Keratinocyte (primary cell): ENCODE data around the gene LGSN. TPM values are rescaled to one million over a fixed set of nuclear protein-coding genes. Genes with fewer than 3 reads are reported as not detected.
"Not testable (repeated sequence)": the region's sequence is repeated elsewhere in the genome, so short reads cannot be mapped to it uniquely, and the experiment has no call there.

Experiments used
- DNase-seq: peaks from one replicate; pipeline ENCODE4 v3.0.0-alpha.2; 2011; ENCODE audit warnings: low read depth, missing footprints, low spot score
- FAIRE-seq: peaks from 2 replicates; lab custom pipeline; 2011; peaks lifted over from hg19 to GRCh38; lab: Jason Lieb, UNC
- H2AFZ ChIP-seq: 2 replicates; pipeline ENCODE4 v1.6.0; 2012; ENCODE audit warnings: low read length, control low read depth, inconsistent platforms; ENCODE audit not compliant: control insufficient read depth
- H3K27ac ChIP-seq: 2 replicates; pipeline ENCODE4 v1.5.1; 2011; ENCODE audit warnings: low read length; ENCODE audit not compliant: control insufficient read depth, insufficient read depth
- H3K27me3 ChIP-seq: 3 replicates; pipeline ENCODE4 v1.6.0; 2011; ENCODE audit warnings: low read length; ENCODE audit not compliant: control insufficient read depth, insufficient read depth; ENCODE audit errors: extremely low read depth
- H3K36me3 ChIP-seq, 2 experiments: 2 replicates in 1 of 2; 3 replicates in 1 of 2; pipeline ENCODE4 v1.5.1; 2011; ENCODE audit warnings: low read length in 2 of 2, mild to moderate bottlenecking in 1 of 2; ENCODE audit not compliant: control insufficient read depth in 2 of 2, insufficient read depth in 2 of 2; ENCODE audit errors: extremely low read depth in 1 of 2
- H3K4me1 ChIP-seq: 3 replicates; pipeline ENCODE4 v1.5.1; 2011; ENCODE audit warnings: low read length; ENCODE audit not compliant: control insufficient read depth, insufficient read depth; ENCODE audit errors: extremely low read depth
- H3K4me2 ChIP-seq: 3 replicates; pipeline ENCODE4 v1.6.0; 2011; ENCODE audit warnings: low read depth, low read length; ENCODE audit not compliant: control insufficient read depth, insufficient read depth; ENCODE audit errors: extremely low read depth
- H3K4me3 ChIP-seq, 3 experiments: fragments of 200-600 bp in 1 of 3; sonication (generic) in 1 of 3; 2 replicates in 2 of 3; 3 replicates in 1 of 3; pipeline ENCODE4 v1.5.1; 2011 to 2016; ENCODE audit warnings: low read length in 3 of 3, mild to moderate bottlenecking in 3 of 3, control low read depth in 2 of 3, inconsistent platforms in 1 of 3, low read depth in 1 of 3, mixed read lengths in 1 of 3, mixed run types in 1 of 3, moderate library complexity in 1 of 3; ENCODE audit not compliant: control insufficient read depth in 2 of 3, insufficient read depth in 2 of 3; ENCODE audit errors: extremely low read depth in 1 of 3
- H3K79me2 ChIP-seq: 2 replicates; pipeline ENCODE4 v1.6.0; 2012; ENCODE audit warnings: low read length; ENCODE audit not compliant: control insufficient read depth, insufficient read depth
- H3K9ac ChIP-seq: 3 replicates; pipeline ENCODE4 v1.6.0; 2011; ENCODE audit warnings: low read length; ENCODE audit not compliant: control insufficient read depth, insufficient read depth; ENCODE audit errors: extremely low read depth
- H3K9me1 ChIP-seq: 3 replicates; pipeline ENCODE4 v1.6.0; 2011; ENCODE audit warnings: low read length; ENCODE audit not compliant: control insufficient read depth, insufficient read depth; ENCODE audit errors: extremely low read depth
- H3K9me3 ChIP-seq: 2 replicates; pipeline ENCODE4 v1.5.1; 2012; ENCODE audit warnings: low read depth, low read length; ENCODE audit not compliant: control insufficient read depth
- H4K20me1 ChIP-seq: 3 replicates; pipeline ENCODE4 v1.6.0; 2011; ENCODE audit warnings: low read length; ENCODE audit not compliant: control insufficient read depth, insufficient read depth; ENCODE audit errors: extremely low read depth
- EZH2 ChIP-seq: IDR thresholded peaks from one replicate; pipeline ENCODE4 v1.6.1; 2012; ENCODE audit warnings: inconsistent platforms, mild to moderate bottlenecking, low read length, moderate library complexity
- dilution Hi-C: fragments of 300-500 bp; cut with MboI; formaldehyde crosslinking; loops from one replicate; pipeline ENCODE4 v1.7.0; 2020; ENCODE audit warnings: low sequenced_read_pairs; ENCODE audit not compliant: extremely low pct_ligation_motif_present
- polyA plus RNA-seq, 5 experiments: library from polyadenylated mRNA; depleted of rRNA in 3 of 5; stranded (reverse) in 3 of 5; stranded (forward) in 1 of 5; unstranded in 1 of 5; fragments of >200 nt; gene quantifications; 1 replicate in 1 of 5; 2 replicates in 3 of 5; 3 replicates in 1 of 5; pipeline versions ENCODE4 v1.2.1 to v1.2.3, GENCODE V29; 2011 to 2012; ENCODE audit warnings: missing spikeins in 2 of 5, low read depth in 1 of 5, low replicate concordance in 1 of 5
- TF ChIP-seq, protein P1 (sequence below), 3 experiments: IDR thresholded peaks in 1 of 3; conservative IDR thresholded peaks in 1 of 3; optimal IDR thresholded peaks in 1 of 3; 2 replicates in 2 of 3; 3 replicates in 1 of 3; pipeline versions ENCODE3 to v1.5.1; 2011; ENCODE audit warnings: low read length in 3 of 3, mild to moderate bottlenecking in 3 of 3, moderate library complexity in 2 of 3, control low read depth in 1 of 3, inconsistent platforms in 1 of 3; ENCODE audit not compliant: insufficient read depth in 2 of 3; ENCODE audit errors: extremely low read depth in 1 of 3

The LGSN gene
- polyA plus RNA-seq, 1 donor (not counting 4 experiments of a cell fraction or from before 2014, with no cell fraction given), result not detected

DNA sequence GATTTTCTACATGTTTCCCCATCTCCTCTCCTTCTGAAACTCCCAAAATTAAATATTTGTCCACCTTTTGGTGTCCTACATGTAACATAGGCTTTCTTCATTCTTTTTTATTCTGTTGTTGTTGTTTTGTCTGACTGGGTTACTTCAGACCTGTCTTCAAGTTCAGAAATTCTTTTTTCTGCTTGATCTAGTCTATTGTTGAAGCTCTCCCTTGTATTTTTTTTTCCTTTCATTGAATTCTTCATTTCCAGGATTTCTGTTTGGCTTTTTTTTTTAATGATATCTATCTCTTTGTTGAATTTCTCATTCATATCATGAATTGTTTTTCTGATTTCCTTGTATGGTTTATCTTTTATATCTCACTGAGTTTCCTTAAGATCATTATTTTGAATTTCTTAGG lies 20.6 kb upstream of the LGSN start:
- no peaks in the 10 kb centered on the region for H3K4me1 ChIP-seq

DNA sequence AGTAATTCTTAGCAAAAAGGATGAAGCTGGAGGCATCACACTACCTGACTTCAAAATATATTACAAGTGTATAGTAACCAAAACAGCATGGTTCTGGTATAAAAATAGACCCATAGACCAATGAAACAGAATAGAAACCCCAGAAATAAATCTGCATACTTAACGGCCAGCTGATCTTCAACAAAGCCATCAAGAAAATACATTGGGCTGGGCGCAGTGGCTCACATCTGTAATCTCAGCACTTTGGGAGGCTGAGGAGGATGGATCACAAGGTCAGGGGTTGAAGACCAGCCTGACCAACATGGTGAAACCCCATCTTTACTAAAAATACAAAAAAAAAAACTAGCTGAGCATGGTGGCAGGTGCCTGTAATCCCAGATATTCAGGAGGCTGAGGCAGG lies 14.9 kb upstream of the LGSN start:
- dilution Hi-C loops, H3K27ac ChIP-seq, H3K79me2 ChIP-seq, H2AFZ ChIP-seq, FAIRE-seq, H3K4me3 ChIP-seq, H3K36me3 ChIP-seq, H3K9ac ChIP-seq, H3K9me1 ChIP-seq, H3K4me1 ChIP-seq, DNase-seq, H3K9me3 ChIP-seq, H3K27me3 ChIP-seq, H4K20me1 ChIP-seq, H3K4me2 ChIP-seq: not testable (repeated sequence)

More for the DNA sequence above, 20.6 kb upstream of the LGSN start:
- no peaks in the 10 kb centered on the region for H3K27me3 ChIP-seq
- no peak overlapping the region for H3K9ac ChIP-seq
- no peak overlapping the region for H3K4me2 ChIP-seq
- H3K9me1 ChIP-seq, result no peaks in the 10 kb centered on the region
- dilution Hi-C loops, result no loop called here
- no peaks in the 10 kb centered on the region for H3K79me2 ChIP-seq
- H2AFZ ChIP-seq, result no peak overlapping the region
- FAIRE-seq, result no peak
- no peak overlapping the region for H3K27ac ChIP-seq
- no peak for DNase-seq
- no peaks in the 10 kb centered on the region for H3K36me3 ChIP-seq
- H4K20me1 ChIP-seq, result no peaks in the 10 kb centered on the region
- H3K9me3 ChIP-seq, result no peaks in the 10 kb centered on the region
- no peak overlapping the region for H3K4me3 ChIP-seq
- no peak for TF ChIP-seq EZH2
- TF ChIP-seq, protein P1, sequence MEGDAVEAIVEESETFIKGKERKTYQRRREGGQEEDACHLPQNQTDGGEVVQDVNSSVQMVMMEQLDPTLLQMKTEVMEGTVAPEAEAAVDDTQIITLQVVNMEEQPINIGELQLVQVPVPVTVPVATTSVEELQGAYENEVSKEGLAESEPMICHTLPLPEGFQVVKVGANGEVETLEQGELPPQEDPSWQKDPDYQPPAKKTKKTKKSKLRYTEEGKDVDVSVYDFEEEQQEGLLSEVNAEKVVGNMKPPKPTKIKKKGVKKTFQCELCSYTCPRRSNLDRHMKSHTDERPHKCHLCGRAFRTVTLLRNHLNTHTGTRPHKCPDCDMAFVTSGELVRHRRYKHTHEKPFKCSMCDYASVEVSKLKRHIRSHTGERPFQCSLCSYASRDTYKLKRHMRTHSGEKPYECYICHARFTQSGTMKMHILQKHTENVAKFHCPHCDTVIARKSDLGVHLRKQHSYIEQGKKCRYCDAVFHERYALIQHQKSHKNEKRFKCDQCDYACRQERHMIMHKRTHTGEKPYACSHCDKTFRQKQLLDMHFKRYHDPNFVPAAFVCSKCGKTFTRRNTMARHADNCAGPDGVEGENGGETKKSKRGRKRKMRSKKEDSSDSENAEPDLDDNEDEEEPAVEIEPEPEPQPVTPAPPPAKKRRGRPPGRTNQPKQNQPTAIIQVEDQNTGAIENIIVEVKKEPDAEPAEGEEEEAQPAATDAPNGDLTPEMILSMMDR (optimal IDR thresholded peaks at IDR 0.05 in 1 of 3, IDR thresholded peaks at IDR 0.05 in 1 of 3, conservative IDR thresholded peaks at IDR 0.05 in 1 of 3; ENCODE audit: extremely low read depth in 1 of 3, insufficient read depth in 2 of 3, low read length in 3 of 3), result no peak

DNA sequence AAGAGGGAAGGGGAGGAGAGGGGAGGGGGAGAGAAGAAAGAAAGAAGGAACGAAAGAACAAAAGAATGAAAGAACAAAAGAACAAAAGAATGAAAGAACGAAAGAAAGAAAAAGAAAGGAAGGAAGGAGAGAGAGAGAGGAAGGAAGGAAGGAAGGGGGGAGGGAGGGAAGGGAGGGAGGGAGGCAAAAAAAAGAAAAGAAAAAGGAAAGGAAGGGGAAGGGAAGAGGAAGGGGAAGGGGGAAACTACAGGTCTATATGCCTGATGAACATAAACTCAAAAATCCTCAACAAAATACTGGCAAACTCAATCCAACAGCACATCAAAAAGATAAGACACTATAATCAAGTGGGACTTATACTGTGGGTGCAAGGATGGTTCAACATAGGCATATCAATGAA lies 13.7 kb upstream of the LGSN start:
- no peaks in the 10 kb centered on the region for H3K79me2 ChIP-seq
- no peaks in the 10 kb centered on the region for H3K27me3 ChIP-seq
- no peak overlapping the region for H3K27ac ChIP-seq
- FAIRE-seq (no peak), DNase-seq (no peak)
- H3K9ac ChIP-seq, result no peak overlapping the region
- no peak overlapping the region for H3K4me3 ChIP-seq
- no peaks in the 10 kb centered on the region for H3K4me1 ChIP-seq
- TF ChIP-seq EZH2, result no peak
- TF ChIP-seq, protein P1 (optimal IDR thresholded peaks at IDR 0.05 in 1 of 3, IDR thresholded peaks at IDR 0.05 in 1 of 3, conservative IDR thresholded peaks at IDR 0.05 in 1 of 3; ENCODE audit: extremely low read depth in 1 of 3, insufficient read depth in 2 of 3, low read length in 3 of 3), result no peak
- no peaks in the 10 kb centered on the region for H3K9me1 ChIP-seq
- no peaks in the 10 kb centered on the region for H3K36me3 ChIP-seq
- H3K4me2 ChIP-seq, result no peak overlapping the region
- no peaks in the 10 kb centered on the region for H3K9me3 ChIP-seq
- no peaks in the 10 kb centered on the region for H4K20me1 ChIP-seq
- dilution Hi-C loops, result no loop called here
- H2AFZ ChIP-seq, result no peak overlapping the region

DNA sequence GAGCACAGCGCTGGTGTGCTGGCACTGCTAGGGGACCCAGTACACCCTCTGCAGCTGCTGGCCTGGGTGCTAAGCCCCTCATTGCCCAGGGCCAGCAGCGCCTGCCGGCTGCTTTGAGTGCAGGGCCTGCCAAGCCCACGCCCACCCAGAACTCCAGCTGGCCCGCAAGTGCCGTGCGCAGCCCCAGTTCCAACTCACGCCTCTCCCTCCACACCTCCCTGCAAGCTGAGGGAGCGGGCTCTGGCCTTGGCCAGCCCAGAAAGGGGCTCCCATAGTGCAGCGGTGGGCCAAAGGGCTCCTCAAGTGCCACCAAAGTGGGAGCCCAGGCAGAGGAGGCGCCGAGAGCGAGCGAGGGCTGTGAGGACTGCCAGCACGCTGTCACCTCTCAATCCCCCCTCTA lies 6.8 kb upstream of the LGSN start:
- H3K27ac ChIP-seq, H3K4me1 ChIP-seq, H4K20me1 ChIP-seq, H3K36me3 ChIP-seq, H3K79me2 ChIP-seq, H3K9me3 ChIP-seq, H3K4me3 ChIP-seq, H3K9me1 ChIP-seq, H3K4me2 ChIP-seq, DNase-seq, dilution Hi-C loops, H2AFZ ChIP-seq, H3K9ac ChIP-seq, H3K27me3 ChIP-seq, FAIRE-seq: not testable (repeated sequence)
